Measurements from ENCODE around the gene RAB11FIP4. TPM values are rescaled to one million over a fixed set of nuclear protein-coding genes. Genes with fewer than 3 reads are reported as not detected.

The RAB11FIP4 gene
- total RNA-seq, 1 donor from 2014 or later, result 1.0 TPM

GRCh38 chr17:31385428-31386285, 5.8 kb upstream of the RAB11FIP4 start:
- H3K27me3 ChIP-seq (ENCODE audit: control insufficient read depth in 3 of 3, insufficient read depth in 3 of 3, low read length in 3 of 3), result peaks cover 20 to 23% (median 21%) of the 10 kb centered on the region in 3 donors
- no peak overlapping the region for H3K4me3 ChIP-seq (ENCODE audit: low read length in 3 of 3)
- no peak overlapping the region for H3K27ac ChIP-seq (ENCODE audit: low read depth, low read length)
- H3K9ac ChIP-seq (ENCODE audit: low read depth in 1 of 3, low read length in 3 of 3), result no peak overlapping the region
- H3K4me1 ChIP-seq (ENCODE audit: control insufficient read depth in 3 of 3, insufficient read depth in 3 of 3, low read length in 3 of 3), result no peaks in the 10 kb centered on the region
- no peaks in the 10 kb centered on the region for H3K9me3 ChIP-seq (ENCODE audit: control insufficient read depth in 3 of 3, low read length in 3 of 3)
- peaks cover 0 to 4% (median 2%) of the 10 kb centered on the region in 3 donors for H3K36me3 ChIP-seq (ENCODE audit: control insufficient read depth in 3 of 3, insufficient read depth in 3 of 3, low read length in 3 of 3)

DNA sequence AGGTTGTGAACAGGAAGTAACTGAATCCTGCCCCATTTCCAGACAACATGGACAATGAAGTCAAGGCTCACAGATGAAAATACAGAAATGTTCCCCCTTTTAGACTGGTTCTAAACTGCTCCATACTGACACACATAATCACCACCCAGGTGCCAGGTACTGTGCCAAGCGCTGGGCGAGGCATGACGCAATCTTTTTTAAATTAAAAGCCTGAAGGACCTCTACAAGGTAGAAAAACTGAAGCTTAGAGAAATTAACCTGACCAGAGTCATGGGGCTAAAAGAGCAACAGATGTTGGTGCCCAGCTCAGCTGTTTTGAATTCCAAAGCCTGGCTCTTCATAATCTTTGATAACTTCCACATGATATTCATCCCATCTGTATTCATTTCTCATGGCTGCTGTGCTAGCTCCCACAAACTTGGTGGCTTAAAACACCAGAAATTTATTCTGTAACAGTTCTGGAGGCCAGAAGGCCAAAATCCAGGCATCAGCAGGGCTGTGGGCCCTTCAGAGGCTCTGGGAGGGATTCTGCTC, 4.9 kb upstream of the RAB11FIP4 start:
- no peaks in the 10 kb centered on the region for H3K4me1 ChIP-seq (ENCODE audit: control insufficient read depth in 3 of 3, insufficient read depth in 3 of 3, low read length in 3 of 3)
- no peak overlapping the region for H3K4me3 ChIP-seq (ENCODE audit: low read length in 3 of 3)
- H3K9me3 ChIP-seq (ENCODE audit: control insufficient read depth in 3 of 3, low read length in 3 of 3), result no peaks in the 10 kb centered on the region

GRCh38 chr17:31387438-31387837, 4.0 kb upstream of the RAB11FIP4 start:
- Histone ChIP-seq H3K27ac (ENCODE audit: low read depth, low read length) (no peak overlapping the region), H3K9ac (ENCODE audit: low read depth in 1 of 3, low read length in 3 of 3) (no peak overlapping the region), H3K36me3 (ENCODE audit: control insufficient read depth in 3 of 3, insufficient read depth in 3 of 3, low read length in 3 of 3) (peaks cover 0 to 2% (median 0%) of the 10 kb centered on the region in 3 donors), H3K4me1 (ENCODE audit: control insufficient read depth in 3 of 3, insufficient read depth in 3 of 3, low read length in 3 of 3) (peaks cover 0 to 4% (median 4%) of the 10 kb centered on the region in 3 donors), H3K9me3 (ENCODE audit: control insufficient read depth in 3 of 3, low read length in 3 of 3) (no peaks in the 10 kb centered on the region), H3K4me3 (ENCODE audit: low read length in 3 of 3) (no peak overlapping the region), H3K27me3 (ENCODE audit: control insufficient read depth in 3 of 3, insufficient read depth in 3 of 3, low read length in 3 of 3) (peaks cover 30 to 34% (median 31%) of the 10 kb centered on the region in 3 donors)

More for the DNA sequence above, 4.9 kb upstream of the RAB11FIP4 start:
- Histone ChIP-seq H3K27ac (ENCODE audit: low read depth, low read length) (no peak overlapping the region), H3K27me3 (ENCODE audit: control insufficient read depth in 3 of 3, insufficient read depth in 3 of 3, low read length in 3 of 3) (peaks cover 26 to 30% (median 26%) of the 10 kb centered on the region in 3 donors), H3K36me3 (ENCODE audit: control insufficient read depth in 3 of 3, insufficient read depth in 3 of 3, low read length in 3 of 3) (peaks cover 0 to 4% (median 2%) of the 10 kb centered on the region in 3 donors), H3K9ac (ENCODE audit: low read depth in 1 of 3, low read length in 3 of 3) (no peak overlapping the region)

DNA sequence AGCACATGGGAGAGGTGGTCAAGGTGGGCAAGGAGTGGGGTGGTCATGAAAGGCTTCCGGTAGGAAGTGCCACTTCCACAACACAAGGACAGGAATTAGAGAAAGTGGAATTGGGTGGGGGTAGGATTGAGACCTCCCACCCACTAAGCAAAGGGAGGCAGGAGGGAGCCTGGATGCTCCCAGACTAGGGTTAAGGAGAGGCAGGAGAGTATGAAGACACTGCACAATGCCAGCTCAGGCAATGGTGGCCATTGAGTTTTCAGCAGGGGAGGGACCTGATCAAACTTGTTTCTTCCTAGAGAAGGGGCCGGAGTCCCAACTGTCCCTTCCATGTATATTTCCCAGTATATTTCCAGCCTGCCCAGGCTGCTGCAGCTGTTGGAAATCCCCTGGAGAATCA, 3.1 kb upstream of the RAB11FIP4 start:
- peaks cover 0 to 2% (median 0%) of the 10 kb centered on the region in 3 donors for H3K36me3 ChIP-seq (ENCODE audit: control insufficient read depth in 3 of 3, insufficient read depth in 3 of 3, low read length in 3 of 3)
- no peaks in the 10 kb centered on the region for H3K9me3 ChIP-seq (ENCODE audit: control insufficient read depth in 3 of 3, low read length in 3 of 3)
- H3K9ac ChIP-seq (ENCODE audit: low read depth in 1 of 3, low read length in 3 of 3), result no peak overlapping the region
- no peak overlapping the region for H3K27ac ChIP-seq (ENCODE audit: low read depth, low read length)
- peaks cover 0 to 6% (median 6%) of the 10 kb centered on the region in 3 donors for H3K4me1 ChIP-seq (ENCODE audit: control insufficient read depth in 3 of 3, insufficient read depth in 3 of 3, low read length in 3 of 3)
- H3K27me3 ChIP-seq (ENCODE audit: control insufficient read depth in 3 of 3, insufficient read depth in 3 of 3, low read length in 3 of 3), result peaks cover 39 to 43% (median 40%) of the 10 kb centered on the region in 3 donors
- no peak overlapping the region for H3K4me3 ChIP-seq (ENCODE audit: low read length in 3 of 3)

DNA sequence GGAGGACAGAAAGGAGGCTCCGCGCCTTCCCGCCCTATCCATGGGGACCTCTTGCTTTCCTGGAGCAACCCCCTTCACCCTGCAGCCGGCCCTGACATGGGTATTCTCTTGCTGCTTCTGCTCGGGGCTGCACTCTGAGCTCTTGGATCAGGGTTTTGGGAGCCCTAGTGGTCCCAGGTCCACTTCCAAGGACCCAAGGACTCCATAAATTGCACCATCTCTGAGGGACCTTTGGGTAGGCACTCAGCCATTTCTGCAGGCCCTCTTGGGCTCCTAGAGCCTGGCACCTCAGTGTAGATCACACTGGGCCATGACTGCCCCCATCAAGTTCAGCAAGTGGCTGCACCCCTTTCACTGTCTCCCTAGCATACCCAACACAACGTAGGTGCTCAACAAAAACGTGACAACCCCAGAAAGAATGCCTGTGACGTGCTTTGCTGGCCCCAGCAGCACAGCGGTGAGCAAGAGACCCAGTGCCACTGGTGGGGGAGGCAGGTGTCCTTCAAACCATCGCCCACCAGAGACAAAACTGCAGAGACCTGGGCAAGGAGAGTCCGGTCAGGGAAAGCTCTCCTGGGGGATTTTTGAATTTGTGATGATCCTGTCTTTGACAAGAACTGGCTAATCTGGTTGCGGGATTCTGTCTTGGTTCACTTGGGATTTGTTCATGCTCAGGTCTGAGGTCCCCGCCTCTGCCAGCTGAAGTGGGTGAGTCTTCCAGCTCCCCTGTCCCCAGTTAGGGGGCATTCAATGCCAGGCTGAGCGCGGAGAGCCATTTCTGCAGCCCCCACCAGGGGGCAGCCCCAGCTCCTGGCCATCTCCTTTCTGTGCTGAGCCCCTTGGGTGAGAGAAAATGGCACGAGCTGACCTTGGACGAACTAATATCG, 2.5 kb upstream of the RAB11FIP4 start:
- H3K9ac ChIP-seq (ENCODE audit: low read depth in 1 of 3, low read length in 3 of 3), result no peak overlapping the region
- no peak overlapping the region for H3K27ac ChIP-seq (ENCODE audit: low read depth, low read length)
- no peaks in the 10 kb centered on the region for H3K9me3 ChIP-seq (ENCODE audit: control insufficient read depth in 3 of 3, low read length in 3 of 3)
- peaks cover 42 to 46% (median 45%) of the 10 kb centered on the region in 3 donors for H3K27me3 ChIP-seq (ENCODE audit: control insufficient read depth in 3 of 3, insufficient read depth in 3 of 3, low read length in 3 of 3)
- H3K4me3 ChIP-seq (ENCODE audit: low read length in 3 of 3), result no peak overlapping the region
- peaks cover 0 to 2% (median 0%) of the 10 kb centered on the region in 3 donors for H3K36me3 ChIP-seq (ENCODE audit: control insufficient read depth in 3 of 3, insufficient read depth in 3 of 3, low read length in 3 of 3)
- H3K4me1 ChIP-seq (ENCODE audit: control insufficient read depth in 3 of 3, insufficient read depth in 3 of 3, low read length in 3 of 3), result peaks cover 0 to 6% (median 6%) of the 10 kb centered on the region in 3 donors

DNA sequence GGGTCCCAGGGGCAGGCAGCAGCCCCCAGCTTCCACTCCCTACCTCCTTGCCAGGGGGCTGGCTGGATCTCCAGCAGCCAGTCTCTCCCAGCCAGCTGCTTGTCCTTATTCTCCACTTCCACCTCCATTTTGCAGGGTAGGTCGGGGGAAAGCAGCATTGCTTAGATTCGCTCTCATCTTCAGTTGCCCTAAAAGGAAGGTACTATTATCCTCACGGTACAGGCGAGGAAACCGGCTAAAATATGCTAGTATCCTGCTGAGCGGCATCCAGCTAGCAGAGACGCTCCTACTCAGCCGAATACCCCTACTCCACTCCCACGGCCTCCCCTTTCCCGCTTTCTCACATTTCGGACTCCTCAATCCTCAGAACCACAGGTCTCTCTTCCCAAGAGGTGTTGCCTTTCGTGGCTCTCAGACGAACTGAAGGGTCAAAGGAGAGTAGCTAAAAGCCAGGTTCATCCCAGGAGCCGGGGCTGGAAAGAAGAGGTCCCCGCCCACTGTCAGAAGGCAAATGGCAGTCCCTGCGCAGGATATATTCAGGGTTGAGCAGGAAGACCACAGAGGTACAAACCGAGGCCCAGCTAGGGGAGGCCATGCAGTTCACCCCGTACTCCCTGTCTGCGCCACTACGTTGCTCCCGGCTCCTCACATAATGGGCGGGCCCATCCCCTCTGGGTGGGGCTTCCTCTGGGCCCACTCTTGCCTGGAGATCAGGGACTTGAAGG, 1.7 kb upstream of the RAB11FIP4 start:
- Histone ChIP-seq H3K4me3 (ENCODE audit: low read length in 3 of 3) (no peak overlapping the region), H3K4me1 (ENCODE audit: control insufficient read depth in 3 of 3, insufficient read depth in 3 of 3, low read length in 3 of 3) (peaks cover 0 to 6% (median 6%) of the 10 kb centered on the region in 3 donors), H3K36me3 (ENCODE audit: control insufficient read depth in 3 of 3, insufficient read depth in 3 of 3, low read length in 3 of 3) (peaks cover 0 to 2% (median 0%) of the 10 kb centered on the region in 3 donors), H3K9ac (ENCODE audit: low read depth in 1 of 3, low read length in 3 of 3) (no peak overlapping the region), H3K27ac (ENCODE audit: low read depth, low read length) (no peak overlapping the region), H3K27me3 (ENCODE audit: control insufficient read depth in 3 of 3, insufficient read depth in 3 of 3, low read length in 3 of 3) (peaks cover 45 to 46% (median 45%) of the 10 kb centered on the region in 3 donors), H3K9me3 (ENCODE audit: control insufficient read depth in 3 of 3, low read length in 3 of 3) (no peaks in the 10 kb centered on the region)

DNA sequence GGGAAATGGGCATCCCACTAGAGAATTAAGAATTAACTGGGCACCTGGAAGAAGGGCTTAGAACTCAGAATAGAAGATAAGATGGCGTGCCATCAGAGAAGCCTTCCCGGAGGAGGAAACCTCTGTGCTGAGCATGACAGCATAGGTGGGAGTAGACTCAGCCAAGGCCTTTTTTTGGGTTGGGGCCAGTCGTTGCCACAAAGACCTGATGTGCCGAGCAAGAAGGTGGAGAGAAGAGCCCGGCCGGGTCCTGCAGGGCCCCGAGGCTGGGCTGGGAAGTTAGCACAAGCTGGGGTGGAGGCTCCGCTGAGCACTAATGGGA, 1.1 kb upstream of the RAB11FIP4 start:
- Histone ChIP-seq H3K9ac (ENCODE audit: low read depth in 1 of 3, low read length in 3 of 3) (no peak overlapping the region), H3K4me3 (ENCODE audit: low read length in 3 of 3) (no peak overlapping the region), H3K27me3 (ENCODE audit: control insufficient read depth in 3 of 3, insufficient read depth in 3 of 3, low read length in 3 of 3) (peaks cover 45 to 49% (median 48%) of the 10 kb centered on the region in 3 donors), H3K4me1 (ENCODE audit: control insufficient read depth in 3 of 3, insufficient read depth in 3 of 3, low read length in 3 of 3) (peaks cover 0 to 6% (median 6%) of the 10 kb centered on the region in 3 donors), H3K27ac (ENCODE audit: low read depth, low read length) (no peak overlapping the region), H3K9me3 (ENCODE audit: control insufficient read depth in 3 of 3, low read length in 3 of 3) (no peaks in the 10 kb centered on the region), H3K36me3 (ENCODE audit: control insufficient read depth in 3 of 3, insufficient read depth in 3 of 3, low read length in 3 of 3) (peaks cover 0 to 2% (median 0%) of the 10 kb centered on the region in 3 donors)

DNA sequence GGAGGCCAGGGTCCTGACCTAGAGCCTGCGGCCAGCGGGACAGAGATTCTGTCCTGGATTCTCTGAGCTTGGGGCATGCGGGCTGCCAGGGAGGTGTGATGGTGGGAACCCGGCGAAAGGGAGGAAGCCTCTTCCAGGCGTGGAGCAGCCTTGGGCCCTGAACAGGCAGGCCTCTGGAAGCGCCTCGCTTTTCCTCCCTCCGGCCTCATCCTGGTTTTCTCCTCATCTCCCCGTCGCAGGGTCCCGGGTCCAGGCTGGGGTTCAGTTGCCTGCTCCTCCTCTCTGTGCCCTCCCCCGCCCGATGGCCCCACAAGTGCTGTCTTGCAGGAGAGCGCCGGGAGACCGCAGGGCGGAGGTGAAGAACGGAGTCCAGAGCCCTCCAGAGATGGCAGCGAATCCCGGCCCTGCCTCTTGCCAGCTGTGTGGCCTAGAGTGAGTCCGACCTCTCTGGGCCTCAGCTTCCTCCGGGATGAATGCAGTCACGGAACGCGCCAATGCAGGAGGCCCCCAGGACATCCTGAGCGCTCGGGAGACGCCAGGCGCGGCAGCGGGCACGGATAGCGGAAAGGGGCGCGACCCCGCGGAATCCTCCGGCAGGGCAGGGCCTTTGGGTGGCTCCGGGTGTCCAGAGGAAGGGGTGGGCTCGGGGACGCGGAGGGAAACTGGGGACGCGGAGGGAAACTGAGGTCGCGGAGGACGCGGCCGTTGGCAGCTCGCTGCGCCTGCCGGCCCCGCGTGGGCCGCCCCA, 553 bp upstream of the RAB11FIP4 start:
- Histone ChIP-seq H3K9ac (ENCODE audit: low read depth in 1 of 3, low read length in 3 of 3) (no peak overlapping the region), H3K4me3 (ENCODE audit: low read length in 3 of 3) (no peak overlapping the region), H3K27ac (ENCODE audit: low read depth, low read length) (no peak overlapping the region), H3K27me3 (ENCODE audit: control insufficient read depth in 3 of 3, insufficient read depth in 3 of 3, low read length in 3 of 3) (peaks cover 45 to 50% (median 49%) of the 10 kb centered on the region in 3 donors), H3K36me3 (ENCODE audit: control insufficient read depth in 3 of 3, insufficient read depth in 3 of 3, low read length in 3 of 3) (peaks cover 0 to 2% (median 0%) of the 10 kb centered on the region in 3 donors), H3K4me1 (ENCODE audit: control insufficient read depth in 3 of 3, insufficient read depth in 3 of 3, low read length in 3 of 3) (peaks cover 0 to 6% (median 6%) of the 10 kb centered on the region in 3 donors), H3K9me3 (ENCODE audit: control insufficient read depth in 3 of 3, low read length in 3 of 3) (no peaks in the 10 kb centered on the region)
